G401 (cell line): Measurements from ENCODE around the gene ARHGAP18. TPM values are rescaled to one million over a fixed set of nuclear protein-coding genes. Genes with fewer than 3 reads are reported as not detected.

Experiments used
- total RNA-seq: library from RNA; depleted of rRNA; stranded (reverse); fragments of >200 nt; shearing (Covaris generic); gene quantifications from 2 replicates; pipeline ENCODE4 v1.2.3, GENCODE V29; 2014; rRNA removed

The ARHGAP18 gene
- total RNA-seq, 1 experiment from 2014 or later = 20.7 TPM

Other genes with a start within 250 kb of the ARHGAP18 start
- gene TMEM244, start 151.1 kb upstream of the ARHGAP18 start, total RNA-seq = not detected in 2 replicates